Stimulated activated CD8-positive, alpha-beta memory T cell treated with anti-CD3 and anti-CD28 coated beads, Interleukin-15, amount 100 ng/mL, for 4 hours (primary cell): ENCODE data around the gene ITGA3.

ENCODE experiments used
- DNase-seq, 2 donors: peaks; one replicate each; pipeline ENCODE4 v3.0.0-alpha.2; 2020; ENCODE audit warnings: low read depth in 2 of 2

The ITGA3 gene

DNA sequence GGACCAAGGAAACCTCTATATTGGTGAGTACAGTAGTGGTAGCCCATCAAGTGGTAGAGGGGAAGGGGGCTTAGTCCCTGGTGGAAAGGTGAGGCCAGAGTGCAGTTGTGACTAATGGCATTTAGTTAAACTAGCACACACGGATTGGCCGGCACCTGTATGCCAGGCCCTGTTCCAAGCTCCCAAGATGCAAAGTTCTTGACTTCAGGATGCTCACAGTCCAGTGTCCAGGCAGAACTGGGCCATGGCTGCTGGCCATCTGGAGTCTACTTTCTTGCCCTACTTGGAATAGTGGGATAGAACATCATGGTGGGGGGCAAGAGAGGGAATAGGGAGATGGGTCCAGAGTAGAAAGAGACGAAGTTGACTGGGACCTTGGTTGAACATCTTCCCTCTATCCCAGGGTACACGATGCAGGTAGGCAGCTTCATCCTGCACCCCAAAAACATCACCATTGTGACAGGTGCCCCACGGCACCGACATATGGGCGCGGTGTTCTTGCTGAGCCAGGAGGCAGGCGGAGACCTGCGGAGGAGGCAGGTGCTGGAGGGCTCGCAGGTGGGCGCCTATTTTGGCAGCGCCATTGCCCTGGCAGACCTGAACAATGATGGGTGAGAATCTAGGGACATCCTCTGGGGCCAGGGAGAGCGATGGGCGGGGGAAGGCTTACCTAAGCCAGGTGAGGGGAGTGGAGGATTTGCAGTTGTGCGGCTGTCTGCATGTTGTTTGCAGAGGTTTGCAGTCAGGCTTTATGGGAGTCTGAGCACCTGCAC lies 15.2 kb downstream of the ITGA3 start:
- DNase-seq: no peak

DNA sequence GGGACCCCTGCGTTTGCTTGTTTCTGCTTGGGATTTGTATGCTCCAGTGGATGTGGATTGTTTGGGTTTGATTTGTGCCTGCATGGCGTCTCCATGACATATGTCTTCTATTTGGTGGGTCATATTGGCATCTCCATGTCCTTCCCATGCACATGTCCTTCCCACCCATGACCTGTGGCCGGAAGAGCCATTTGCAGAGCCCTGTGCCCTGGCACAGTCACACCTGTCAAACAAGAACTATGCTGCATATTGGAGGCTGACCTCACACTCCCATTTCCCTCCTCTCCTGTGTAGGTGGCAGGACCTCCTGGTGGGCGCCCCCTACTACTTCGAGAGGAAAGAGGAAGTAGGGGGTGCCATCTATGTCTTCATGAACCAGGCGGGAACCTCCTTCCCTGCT lies 15.8 kb downstream of the ITGA3 start:
- DNase-seq: no peak

DNA sequence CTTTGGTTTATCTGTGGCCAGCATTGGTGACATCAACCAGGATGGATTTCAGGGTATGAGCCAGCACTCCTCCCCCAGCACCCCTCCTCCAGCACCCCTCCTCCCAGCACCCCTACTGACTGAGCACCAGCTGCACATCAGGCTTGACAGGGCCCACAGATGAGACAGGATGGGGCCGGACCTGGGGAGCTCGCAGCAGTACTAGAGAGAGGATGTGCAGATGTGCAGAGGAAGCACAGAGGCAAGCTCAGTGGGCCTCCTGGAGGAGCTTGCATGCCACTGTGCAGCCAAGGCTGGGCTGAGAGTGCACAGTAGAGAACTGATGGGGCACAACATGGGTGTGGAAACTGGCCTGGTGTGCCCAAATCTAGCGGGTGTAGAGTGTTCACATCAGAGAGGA lies 16.2 kb downstream of the ITGA3 start:
- DNase-seq: no peak

DNA sequence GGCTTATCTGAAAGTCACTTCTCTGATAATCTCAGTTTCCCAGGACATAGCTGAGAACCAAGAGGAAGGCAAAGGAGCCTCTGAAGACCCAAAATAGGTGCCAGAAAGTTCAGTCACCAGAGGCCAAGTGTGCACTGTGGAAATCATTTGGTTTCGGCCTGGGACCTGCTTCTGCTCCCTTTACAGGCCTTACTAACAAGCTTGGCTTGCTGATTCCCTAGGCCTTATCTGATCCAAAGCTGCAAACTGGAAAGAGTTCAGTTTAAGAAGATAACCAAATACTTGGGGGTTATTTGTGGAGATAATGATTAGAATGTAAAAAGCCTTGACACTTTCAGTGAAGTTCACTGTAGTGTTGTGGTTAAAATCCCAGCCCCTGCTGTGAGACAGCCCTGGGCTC lies 17.0 kb downstream of the ITGA3 start:
- no peak for DNase-seq

DNA sequence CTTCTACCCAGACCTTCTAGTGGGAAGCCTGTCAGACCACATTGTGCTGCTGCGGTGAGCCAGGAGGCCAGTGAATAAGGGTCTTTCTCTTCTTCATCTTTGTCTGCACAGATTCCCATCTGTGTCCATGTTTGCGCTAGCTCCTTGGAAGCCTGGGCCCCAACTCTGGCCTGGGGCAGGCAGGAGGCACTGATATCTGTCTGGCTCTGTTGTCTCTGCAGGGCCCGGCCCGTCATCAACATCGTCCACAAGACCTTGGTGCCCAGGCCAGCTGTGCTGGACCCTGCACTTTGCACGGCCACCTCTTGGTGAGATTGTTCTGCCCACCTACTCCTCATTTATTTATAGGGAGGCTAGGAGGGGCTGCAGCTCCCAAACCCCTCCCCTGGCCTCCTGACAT lies 18.3 kb downstream of the ITGA3 start:
- DNase-seq: no peak

DNA sequence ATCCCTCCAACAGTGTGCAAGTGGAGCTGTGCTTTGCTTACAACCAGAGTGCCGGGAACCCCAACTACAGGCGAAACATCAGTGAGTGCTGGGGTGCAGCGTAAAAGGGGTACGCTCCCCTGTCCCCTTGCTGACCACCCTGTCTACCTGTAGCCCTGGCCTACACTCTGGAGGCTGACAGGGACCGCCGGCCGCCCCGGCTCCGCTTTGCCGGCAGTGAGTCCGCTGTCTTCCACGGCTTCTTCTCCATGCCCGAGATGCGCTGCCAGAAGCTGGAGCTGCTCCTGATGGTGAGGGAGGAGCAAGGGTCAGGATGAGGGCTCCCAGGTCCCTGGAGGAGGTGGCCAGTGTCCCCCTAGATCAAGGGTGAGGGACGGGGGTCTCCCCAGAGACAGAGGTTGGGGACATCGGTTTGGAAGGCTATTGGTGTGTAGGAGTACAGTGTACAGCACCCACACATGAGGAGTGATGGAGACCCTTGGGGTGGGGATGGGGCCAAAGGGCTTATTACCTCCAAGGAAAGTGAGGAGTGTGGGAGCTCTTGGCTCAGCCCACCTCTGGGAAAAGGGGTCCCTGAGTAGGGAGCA lies 19.6 kb downstream of the ITGA3 start:
- DNase-seq: no peak

DNA sequence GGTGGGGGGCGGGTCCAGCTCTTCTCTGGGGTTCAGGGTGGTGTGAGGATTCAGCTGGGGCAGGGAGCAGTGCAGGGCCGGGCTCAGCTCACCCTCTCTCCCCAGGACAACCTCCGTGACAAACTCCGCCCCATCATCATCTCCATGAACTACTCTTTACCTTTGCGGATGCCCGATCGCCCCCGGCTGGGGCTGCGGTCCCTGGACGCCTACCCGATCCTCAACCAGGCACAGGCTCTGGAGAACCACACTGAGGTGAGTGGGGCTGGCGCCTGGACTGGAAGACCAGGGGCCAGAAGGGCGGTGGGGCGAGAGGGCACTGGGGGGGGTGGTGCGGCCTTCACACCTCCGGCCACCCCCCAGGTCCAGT lies 20.3 kb downstream of the ITGA3 start:
- DNase-seq: no peak

DNA sequence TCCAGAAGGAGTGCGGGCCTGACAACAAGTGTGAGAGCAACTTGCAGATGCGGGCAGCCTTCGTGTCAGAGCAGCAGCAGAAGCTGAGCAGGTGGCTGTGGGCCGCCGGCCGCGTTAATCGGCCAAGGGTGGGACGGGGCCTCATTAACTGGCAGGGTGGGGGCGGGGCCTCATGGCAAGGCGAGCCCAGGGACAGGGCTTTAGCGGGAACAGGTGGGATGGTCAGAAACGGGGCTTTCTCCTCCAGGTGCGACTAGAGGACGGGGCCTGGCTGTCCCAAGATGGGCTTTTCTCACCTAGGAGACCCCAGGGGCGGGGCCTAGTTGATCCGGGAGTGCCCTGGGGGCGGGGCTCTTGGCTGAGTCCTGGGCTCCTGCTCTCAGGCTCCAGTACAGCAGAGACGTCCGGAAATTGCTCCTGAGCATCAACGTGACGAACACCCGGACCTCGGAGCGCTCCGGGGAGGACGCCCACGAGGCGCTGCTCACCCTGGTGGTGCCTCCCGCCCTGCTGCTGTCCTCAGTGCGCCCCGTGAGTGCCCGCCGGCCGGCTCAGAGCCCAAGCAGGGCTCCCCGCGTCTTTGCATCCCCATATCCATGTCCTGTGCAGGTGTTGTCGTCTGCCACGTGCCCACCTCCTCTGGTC lies 20.8 kb downstream of the ITGA3 start:
- DNase-seq: no peak

DNA sequence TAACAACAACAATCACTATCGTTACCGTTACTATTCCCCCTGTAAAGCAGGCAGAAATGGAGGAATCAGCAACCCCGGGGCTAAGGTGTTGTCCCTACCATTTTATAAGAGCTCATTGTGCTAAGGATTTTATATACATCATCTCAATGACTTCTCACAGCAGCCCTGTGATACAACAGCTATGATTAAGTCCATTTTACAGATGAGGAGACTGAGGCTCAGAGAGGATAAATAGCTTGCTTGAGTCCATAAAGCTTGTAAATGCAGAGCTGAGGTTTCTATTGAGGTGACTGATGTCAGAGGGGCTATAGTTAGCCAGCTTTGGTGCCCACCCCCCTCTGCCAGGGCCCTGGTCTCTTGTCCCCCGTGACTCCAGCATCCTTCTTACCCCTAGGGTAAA lies 22.5 kb downstream of the ITGA3 start:
- DNase-seq: no peak

DNA sequence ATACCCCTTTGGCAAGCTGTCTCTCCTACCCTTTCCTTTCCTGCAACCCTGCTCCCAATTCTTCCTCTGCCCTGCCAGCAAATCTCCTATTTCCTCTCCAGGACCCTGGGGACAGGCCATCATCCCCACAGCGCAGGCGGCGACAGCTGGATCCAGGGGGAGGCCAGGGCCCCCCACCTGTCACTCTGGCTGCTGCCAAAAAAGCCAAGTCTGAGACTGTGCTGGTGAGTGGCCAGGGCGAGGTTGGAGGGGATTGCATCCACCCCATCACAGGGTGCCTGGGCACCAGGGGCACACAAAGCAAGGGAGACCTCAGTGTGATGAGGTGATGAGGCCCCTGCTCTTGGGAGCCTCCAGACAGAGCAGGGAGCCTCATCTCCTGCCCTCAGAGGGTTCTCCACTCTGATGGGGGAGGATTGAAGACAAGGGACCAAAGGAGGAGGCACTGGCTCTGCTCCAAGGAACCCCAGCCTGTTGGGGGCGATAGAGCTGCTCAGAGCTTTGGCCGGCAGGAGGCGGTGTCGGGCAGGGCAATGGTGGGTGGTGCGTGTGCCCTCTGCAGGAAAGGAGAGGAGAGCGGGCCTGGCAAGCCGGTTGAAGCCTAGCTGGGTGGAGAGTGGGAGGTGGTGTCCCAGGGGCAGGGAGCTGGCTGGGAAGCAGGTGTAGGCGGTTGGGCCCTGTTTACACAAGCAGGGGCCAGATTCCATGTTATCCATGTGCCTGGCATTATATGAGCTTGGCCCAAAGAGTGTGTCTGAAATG lies 23.6 kb downstream of the ITGA3 start:
- no peak for DNase-seq

DNA sequence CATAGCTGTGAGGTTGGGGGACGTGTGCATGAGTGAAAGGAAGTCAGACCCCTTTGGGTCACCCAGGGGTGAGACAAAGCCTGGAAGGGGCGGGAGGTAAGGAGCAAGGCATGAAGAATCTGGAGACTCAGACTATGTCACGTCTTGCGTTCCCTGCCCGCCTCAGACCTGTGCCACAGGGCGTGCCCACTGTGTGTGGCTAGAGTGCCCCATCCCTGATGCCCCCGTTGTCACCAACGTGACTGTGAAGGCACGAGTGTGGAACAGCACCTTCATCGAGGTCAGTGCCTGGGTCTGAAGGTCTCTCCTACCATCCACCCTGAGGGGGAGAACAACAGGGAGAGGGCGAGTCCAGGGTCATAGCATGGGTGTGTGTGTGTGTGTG lies 24.2 kb downstream of the ITGA3 start:
- DNase-seq: no peak

DNA sequence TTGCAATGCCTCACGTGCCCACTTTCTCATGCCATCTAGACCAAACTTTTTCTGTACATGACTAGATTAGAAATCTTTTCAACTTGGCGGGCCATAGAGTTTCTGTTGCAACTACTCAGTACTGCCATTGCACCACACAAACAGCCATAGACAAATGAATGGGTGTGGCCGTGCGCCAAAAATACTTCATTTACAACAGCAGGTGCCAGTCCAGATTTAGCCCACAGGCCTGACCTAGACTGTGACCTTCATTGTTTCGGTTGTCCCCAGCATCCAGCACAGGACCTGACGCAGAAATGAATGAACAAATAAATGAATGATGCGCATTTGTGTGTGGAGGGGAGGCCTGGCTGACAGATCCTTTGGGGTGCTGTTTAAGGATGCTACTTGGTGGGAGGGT lies 24.9 kb downstream of the ITGA3 start:
- no peak for DNase-seq

DNA sequence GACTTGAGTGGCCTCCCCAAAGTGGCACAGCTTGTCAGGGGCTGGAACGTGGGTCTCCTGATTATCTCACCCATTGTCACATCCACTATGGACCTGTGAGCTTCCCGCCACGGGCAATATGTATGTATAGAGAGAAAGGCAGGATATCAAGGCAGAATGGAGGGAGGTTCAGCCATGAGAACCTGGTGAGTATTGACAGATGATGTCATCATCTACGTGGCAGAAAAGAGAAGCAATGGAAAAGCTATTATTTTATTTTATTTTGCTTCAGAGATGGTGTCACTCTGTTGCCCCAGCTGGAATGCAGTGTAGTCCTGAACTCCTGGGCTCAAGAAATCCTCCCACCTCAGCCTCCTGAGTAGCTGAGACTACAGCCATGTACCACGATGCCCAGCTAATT lies 25.8 kb downstream of the ITGA3 start:
- DNase-seq: no peak

DNA sequence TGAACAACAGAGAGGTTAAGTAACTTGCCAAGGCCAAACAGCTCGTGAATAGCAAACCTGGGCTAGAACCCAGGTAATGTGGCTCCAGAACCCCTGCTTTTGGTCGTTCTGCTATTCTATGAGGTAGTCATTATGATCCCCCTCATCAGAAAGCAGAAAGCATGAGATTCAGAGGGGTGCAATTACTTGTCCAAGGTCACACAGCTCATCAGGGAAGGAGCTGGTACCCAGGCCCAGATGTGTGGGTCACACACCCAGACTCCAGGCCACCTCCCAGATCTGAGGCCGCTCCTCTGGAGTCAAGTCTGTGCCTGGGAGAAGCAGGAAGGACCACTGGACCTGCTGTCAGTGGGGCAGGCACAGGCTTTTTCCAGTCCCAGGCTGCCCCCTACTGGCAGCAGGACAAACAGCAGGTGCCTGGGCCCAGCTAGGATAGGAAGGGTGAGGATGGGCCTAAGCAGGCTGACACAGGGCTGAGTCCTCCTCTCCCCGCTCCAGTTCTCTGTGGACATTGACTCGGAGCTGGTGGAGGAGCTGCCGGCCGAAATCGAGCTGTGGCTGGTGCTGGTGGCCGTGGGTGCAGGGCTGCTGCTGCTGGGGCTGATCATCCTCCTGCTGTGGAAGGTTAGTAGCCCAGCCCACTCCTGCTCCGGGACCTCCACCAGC lies 31.5 kb downstream of the ITGA3 start:
- peak; percentile 39 to 49 for DNase-seq

DNA sequence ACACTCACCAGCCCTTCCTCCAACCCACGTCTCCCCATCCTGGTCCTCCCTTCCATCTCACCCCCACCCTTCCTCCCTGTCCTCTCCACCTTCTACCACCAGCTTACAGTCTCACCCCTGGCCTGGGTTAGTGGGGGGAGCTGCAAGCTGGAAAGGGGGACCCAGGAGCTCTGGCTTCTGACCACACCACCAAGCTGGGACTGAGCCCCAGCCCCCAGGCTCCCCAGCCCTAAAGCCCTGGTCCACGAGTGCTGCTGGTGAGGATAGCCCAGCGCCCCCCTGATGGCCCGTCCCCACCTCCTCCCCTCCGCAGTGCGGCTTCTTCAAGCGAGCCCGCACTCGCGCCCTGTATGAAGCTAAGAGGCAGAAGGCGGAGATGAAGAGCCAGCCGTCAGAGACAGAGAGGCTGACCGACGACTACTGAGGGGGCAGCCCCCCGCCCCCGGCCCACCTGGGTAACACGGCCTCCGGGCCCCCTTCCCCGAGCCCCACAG lies 32.0 kb downstream of the ITGA3 start:
- no peak for DNase-seq

DNA sequence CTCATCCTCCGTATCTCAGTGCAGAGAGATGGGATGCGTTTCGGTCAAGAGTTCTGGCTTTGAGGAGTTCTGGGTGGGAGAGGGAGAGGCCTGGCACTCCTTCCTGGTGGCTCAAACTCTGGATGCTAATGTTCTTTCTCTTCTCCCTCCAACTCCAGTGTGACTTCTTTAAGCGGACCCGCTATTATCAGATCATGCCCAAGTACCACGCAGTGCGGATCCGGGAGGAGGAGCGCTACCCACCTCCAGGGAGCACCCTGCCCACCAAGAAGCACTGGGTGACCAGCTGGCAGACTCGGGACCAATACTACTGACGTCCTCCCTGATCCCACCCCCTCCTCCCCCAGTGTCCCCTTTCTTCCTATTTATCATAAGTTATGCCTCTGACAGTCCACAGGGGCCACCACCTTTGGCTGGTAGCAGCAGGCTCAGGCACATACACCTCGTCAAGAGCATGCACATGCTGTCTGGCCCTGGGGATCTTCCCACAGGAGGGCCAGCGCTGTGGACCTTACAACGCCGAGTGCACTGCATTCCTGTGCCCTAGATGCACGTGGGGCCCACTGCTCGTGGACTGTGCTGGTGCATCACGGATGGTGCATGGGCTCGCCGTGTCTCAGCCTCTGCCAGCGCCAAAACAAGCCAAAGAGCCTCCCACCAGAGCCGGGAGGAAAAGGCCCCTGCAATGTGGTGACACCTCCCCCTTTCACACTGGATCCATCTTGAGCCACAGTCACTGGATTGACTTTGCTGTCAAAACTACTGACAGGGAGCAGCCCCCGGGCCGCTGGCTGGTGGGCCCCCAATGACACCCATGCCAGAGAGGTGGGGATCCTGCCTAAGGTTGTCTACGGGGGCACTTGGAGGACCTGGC lies 33.3 kb downstream of the ITGA3 start:
- no peak for DNase-seq

DNA sequence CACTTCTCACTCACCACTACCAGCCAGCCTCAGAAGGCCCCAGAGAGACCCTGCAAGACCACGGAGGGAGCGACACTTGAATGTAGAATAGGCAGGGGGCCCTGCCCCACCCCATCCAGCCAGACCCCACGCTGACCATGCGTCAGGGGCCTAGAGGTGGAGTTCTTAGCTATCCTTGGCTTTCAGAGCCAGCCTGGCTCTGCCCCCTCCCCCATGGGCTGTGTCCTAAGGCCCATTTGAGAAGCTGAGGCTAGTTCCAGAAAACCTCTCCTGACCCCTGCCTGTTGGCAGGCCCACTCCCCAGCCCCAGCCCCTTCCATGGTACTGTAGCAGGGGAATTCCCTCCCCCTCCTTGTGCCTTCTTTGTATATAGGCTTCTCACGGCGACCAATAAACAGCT lies 34.2 kb downstream of the ITGA3 start:
- no peak for DNase-seq

DNA sequence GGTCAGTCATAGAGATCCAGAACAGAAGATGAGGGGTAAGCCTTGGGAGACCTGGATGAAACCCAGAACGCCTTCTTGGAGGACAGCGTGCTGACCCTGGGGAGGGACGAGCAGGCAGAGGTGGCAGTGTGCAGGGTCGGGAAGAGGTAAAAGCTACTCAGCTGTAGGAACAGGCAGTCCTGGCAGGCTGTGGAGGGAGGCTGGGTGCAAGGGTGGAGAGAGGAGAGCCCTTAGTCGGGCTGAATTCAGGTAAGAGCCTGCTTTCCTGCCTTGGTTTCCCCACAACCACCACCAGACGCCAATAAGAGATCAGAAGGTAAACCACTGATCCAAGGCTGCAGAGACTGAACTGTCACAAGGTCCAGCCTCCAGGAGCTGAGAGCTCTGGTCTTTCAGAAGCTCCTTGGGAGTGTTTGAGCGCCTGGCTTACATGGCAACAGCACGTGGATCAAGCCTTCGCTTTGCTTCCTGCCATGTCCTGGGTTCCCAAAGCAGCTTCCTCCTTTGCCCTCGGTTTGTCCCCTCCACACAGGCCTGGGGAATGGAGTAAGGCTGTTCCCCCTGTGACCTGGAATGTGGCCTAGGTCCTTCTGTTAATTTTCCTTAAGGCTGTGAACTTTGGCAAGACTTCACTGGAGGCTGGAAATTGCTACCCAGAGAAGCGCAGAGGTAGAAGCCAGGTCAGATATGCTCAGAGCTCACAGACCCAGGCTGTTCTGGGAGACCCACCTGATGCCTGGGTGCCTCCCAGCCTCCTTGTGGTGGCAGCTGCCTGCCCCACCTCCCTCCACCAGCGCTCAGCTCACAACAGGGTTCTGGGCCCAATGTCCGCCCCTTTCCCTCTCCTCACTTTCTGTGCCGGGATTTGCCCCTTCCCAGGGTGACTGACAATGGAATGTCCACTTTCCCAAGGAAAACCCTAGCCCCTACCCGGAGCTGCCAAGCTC lies 35.3 kb downstream of the ITGA3 start:
- DNase-seq: no peak

DNA sequence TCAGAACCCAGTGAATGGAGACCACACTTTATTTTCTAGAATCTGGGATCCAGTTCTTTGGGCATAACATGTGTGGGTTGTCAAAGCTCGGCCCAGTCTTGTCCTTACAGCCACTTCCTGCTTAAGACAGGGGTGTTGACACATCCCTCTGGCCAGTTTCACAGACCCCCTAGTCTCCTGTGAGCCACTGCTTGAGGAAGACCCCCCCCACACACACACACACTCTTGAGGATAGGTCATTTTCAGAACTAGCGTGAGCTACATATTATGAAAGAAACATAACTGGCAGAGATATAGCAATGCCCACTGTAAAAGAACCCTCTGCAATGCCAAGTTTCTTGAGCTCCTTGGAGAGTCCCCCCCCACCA lies 36.0 kb downstream of the ITGA3 start:
- no peak for DNase-seq

DNA sequence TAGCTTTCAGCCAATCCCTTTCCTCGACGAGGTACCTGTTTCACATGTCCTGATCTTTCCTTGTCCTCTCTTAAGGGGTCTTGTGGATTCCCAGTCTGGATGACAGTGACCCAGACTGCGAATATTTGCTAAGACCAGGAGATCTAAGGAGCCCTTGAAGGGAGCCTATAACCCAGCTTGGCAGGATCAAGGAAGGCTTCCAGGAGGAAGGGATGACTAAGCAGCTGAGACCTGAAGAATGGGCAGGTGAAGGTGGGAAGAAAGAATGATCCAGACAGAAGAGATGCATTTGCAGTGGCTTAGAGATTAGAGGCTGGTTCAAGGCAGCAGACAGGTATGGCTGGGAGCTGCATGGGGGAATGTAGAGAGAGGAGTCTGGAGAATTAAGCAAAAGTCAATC lies 37.3 kb downstream of the ITGA3 start:
- DNase-seq: no peak
